Activated T-cell treated with anti-CD3 and anti-CD28 coated beads for 24 hours (primary cell): ENCODE results near the gene SERPINA3.
"Not testable (repeated sequence)": the region's sequence is repeated elsewhere in the genome, so short reads cannot be mapped to it uniquely, and the experiment has no call there.

Experiments used
- DNase-seq: peaks from one replicate; pipeline ENCODE4 v3.0.0-alpha.2; 2020; ENCODE audit warnings: low read depth

The SERPINA3 gene

GRCh38 chr14:94584591-94585280, 27.5 kb upstream of the SERPINA3 start:
- no peak for DNase-seq

- DNase-seq = no peak
Observed at GRCh38 chr14:94586635-94587034, 25.6 kb upstream of the SERPINA3 start.

GRCh38 chr14:94588311-94588710, 23.9 kb upstream of the SERPINA3 start:
- no peak for DNase-seq

GRCh38 chr14:94591073-94591472, 21.1 kb upstream of the SERPINA3 start:
- DNase-seq = no peak

GRCh38 chr14:94591871-94592270, 20.3 kb upstream of the SERPINA3 start:
- DNase-seq = no peak

GRCh38 chr14:94592457-94592856, 19.7 kb upstream of the SERPINA3 start:
- DNase-seq = no peak

GRCh38 chr14:94593376-94593748, 18.8 kb upstream of the SERPINA3 start:
- DNase-seq = no peak

GRCh38 chr14:94593749-94594431, 18.3 kb upstream of the SERPINA3 start:
- no peak for DNase-seq

- no peak for DNase-seq
Observed at GRCh38 chr14:94594441-94594840, 17.8 kb upstream of the SERPINA3 start.

- DNase-seq = no peak
Observed at GRCh38 chr14:94595912-94596311, 16.3 kb upstream of the SERPINA3 start.

- DNase-seq = no peak
Observed at GRCh38 chr14:94596361-94596760, 15.8 kb upstream of the SERPINA3 start.

GRCh38 chr14:94597788-94598187, 14.4 kb upstream of the SERPINA3 start:
- no peak for DNase-seq

- DNase-seq = no peak
Observed at GRCh38 chr14:94598506-94598815, 13.7 kb upstream of the SERPINA3 start.

- DNase-seq = no peak
Observed at GRCh38 chr14:94598816-94599655, 13.2 kb upstream of the SERPINA3 start.

GRCh38 chr14:94599656-94600004, 12.6 kb upstream of the SERPINA3 start:
- DNase-seq = no peak

- no peak for DNase-seq
Observed at GRCh38 chr14:94600148-94600545, 12.0 kb upstream of the SERPINA3 start.

GRCh38 chr14:94601884-94602391, 10.3 kb upstream of the SERPINA3 start:
- no peak for DNase-seq

GRCh38 chr14:94602722-94603121, 9.5 kb upstream of the SERPINA3 start:
- DNase-seq = no peak

- no peak for DNase-seq
Observed at GRCh38 chr14:94605361-94605760, 6.8 kb upstream of the SERPINA3 start.

GRCh38 chr14:94608966-94609365, 3.2 kb upstream of the SERPINA3 start:
- not testable (repeated sequence) for DNase-seq

GRCh38 chr14:94611179-94611578, 1.0 kb upstream of the SERPINA3 start:
- no peak for DNase-seq

GRCh38 chr14:94612580-94613554, 676 bp downstream of the SERPINA3 start:
- no peak for DNase-seq
